Stomach smooth muscle (tissue), 2 donors: ENCODE measurements around the gene TNNT2.

Experiments
- H3K27ac ChIP-seq: one replicate; pipeline ENCODE4 v1.7.0; 2013; ENCODE audit warnings: mild to moderate bottlenecking, low read length, inconsistent platforms
- H3K27me3 ChIP-seq, 2 donors: one replicate each; pipeline ENCODE4 v1.7.0; 2013; ENCODE audit warnings: low read length in 2 of 2; ENCODE audit not compliant: insufficient read depth in 2 of 2, control insufficient read depth in 1 of 2
- H3K36me3 ChIP-seq, 2 donors: one replicate each; pipeline ENCODE4 v1.7.0; 2013; ENCODE audit warnings: low read length in 2 of 2; ENCODE audit not compliant: control insufficient read depth in 2 of 2, insufficient read depth in 2 of 2
- H3K4me1 ChIP-seq: one replicate; pipeline ENCODE4 v1.7.0; 2013; ENCODE audit warnings: low read length; ENCODE audit not compliant: control insufficient read depth, insufficient read depth
- H3K4me3 ChIP-seq, 2 donors: one replicate each; pipeline ENCODE4 v1.7.0; 2013; ENCODE audit warnings: low read length in 2 of 2
- H3K9ac ChIP-seq, 2 donors: one replicate each; pipeline ENCODE4 v1.7.0; 2013; ENCODE audit warnings: low read length in 2 of 2, mild to moderate bottlenecking in 1 of 2
- H3K9me3 ChIP-seq, 2 donors: one replicate each; pipeline ENCODE4 v1.7.0; 2013; ENCODE audit warnings: low read length in 2 of 2; ENCODE audit not compliant: control insufficient read depth in 2 of 2
- donor health status: healthy.
- donor health status: Pancreatic carcinoma.

The TNNT2 gene

GRCh38 chr1:201334325-201335173 lies 42.9 kb downstream of the TNNT2 start:
- Histone ChIP-seq H3K27ac (no peak overlapping the region), H3K9me3 (no peaks in the 10 kb centered on the region), H3K9ac (no peak overlapping the region), H3K27me3 (no peaks in the 10 kb centered on the region), H3K36me3 (no peaks in the 10 kb centered on the region), H3K4me1 (peaks cover 3% of the 10 kb centered on the region), H3K4me3 (no peak overlapping the region)

- Histone ChIP-seq H3K27ac (no peak overlapping the region), H3K4me1 (peaks cover 3% of the 10 kb centered on the region), H3K4me3 (no peak overlapping the region), H3K9me3 (no peaks in the 10 kb centered on the region), H3K36me3 (no peaks in the 10 kb centered on the region), H3K27me3 (no peaks in the 10 kb centered on the region), H3K9ac (no peak overlapping the region)
Observed at GRCh38 chr1:201332616-201333335, 44.7 kb downstream of the TNNT2 start.

- H3K4me3 ChIP-seq = no peak overlapping the region
- no peaks in the 10 kb centered on the region for H3K27me3 ChIP-seq
- H3K9ac ChIP-seq = no peak overlapping the region
- peaks cover 3% of the 10 kb centered on the region for H3K4me1 ChIP-seq
- H3K36me3 ChIP-seq = no peaks in the 10 kb centered on the region
- no peak overlapping the region for H3K27ac ChIP-seq
- no peaks in the 10 kb centered on the region for H3K9me3 ChIP-seq
Observed at GRCh38 chr1:201332021-201332420, 45.5 kb downstream of the TNNT2 start.

GRCh38 chr1:201331166-201331565 lies 46.3 kb downstream of the TNNT2 start:
- H3K36me3 ChIP-seq = no peaks in the 10 kb centered on the region
- H3K9ac ChIP-seq = no peak overlapping the region
- peaks cover 3% of the 10 kb centered on the region for H3K4me1 ChIP-seq
- no peak overlapping the region for H3K4me3 ChIP-seq
- no peak overlapping the region for H3K27ac ChIP-seq
- H3K9me3 ChIP-seq = no peaks in the 10 kb centered on the region
- H3K27me3 ChIP-seq = no peaks in the 10 kb centered on the region

GRCh38 chr1:201330541-201330940 lies 46.9 kb downstream of the TNNT2 start:
- H3K36me3 ChIP-seq = no peaks in the 10 kb centered on the region
- H3K4me1 ChIP-seq = peaks cover 3% of the 10 kb centered on the region
- H3K27me3 ChIP-seq = no peaks in the 10 kb centered on the region
- H3K4me3 ChIP-seq = no peak overlapping the region
- no peaks in the 10 kb centered on the region for H3K9me3 ChIP-seq
- H3K27ac ChIP-seq = no peak overlapping the region
- H3K9ac ChIP-seq = no peak overlapping the region

GRCh38 chr1:201329801-201330200 lies 47.7 kb downstream of the TNNT2 start:
- Histone ChIP-seq H3K4me1 (peaks cover 3% of the 10 kb centered on the region), H3K27ac (no peak overlapping the region), H3K36me3 (no peaks in the 10 kb centered on the region), H3K27me3 (no peaks in the 10 kb centered on the region), H3K9me3 (no peaks in the 10 kb centered on the region), H3K4me3 (no peak overlapping the region), H3K9ac (no peak overlapping the region)

- H3K4me1 ChIP-seq = peaks cover 3% of the 10 kb centered on the region
- no peak overlapping the region for H3K4me3 ChIP-seq
- H3K27ac ChIP-seq = no peak overlapping the region
- no peaks in the 10 kb centered on the region for H3K27me3 ChIP-seq
- no peak overlapping the region for H3K9ac ChIP-seq
- no peaks in the 10 kb centered on the region for H3K36me3 ChIP-seq
- no peaks in the 10 kb centered on the region for H3K9me3 ChIP-seq
Observed at GRCh38 chr1:201329286-201329685, 48.2 kb downstream of the TNNT2 start.

- H3K9me3 ChIP-seq = no peaks in the 10 kb centered on the region
- no peaks in the 10 kb centered on the region for H3K27me3 ChIP-seq
- H3K9ac ChIP-seq = no peak overlapping the region
- H3K27ac ChIP-seq = no peak overlapping the region
- no peaks in the 10 kb centered on the region for H3K36me3 ChIP-seq
- peaks cover 3% of the 10 kb centered on the region for H3K4me1 ChIP-seq
- H3K4me3 ChIP-seq = no peak overlapping the region
Observed at GRCh38 chr1:201328576-201328975, 48.9 kb downstream of the TNNT2 start.

GRCh38 chr1:201327687-201328240 lies 49.7 kb downstream of the TNNT2 start:
- Histone ChIP-seq H3K27ac (no peak overlapping the region), H3K4me3 (no peak overlapping the region), H3K4me1 (peaks cover 3% of the 10 kb centered on the region), H3K36me3 (no peaks in the 10 kb centered on the region), H3K27me3 (no peaks in the 10 kb centered on the region), H3K9me3 (no peaks in the 10 kb centered on the region), H3K9ac (no peak overlapping the region)

- no peaks in the 10 kb centered on the region for H3K36me3 ChIP-seq
- peaks cover 3% of the 10 kb centered on the region for H3K4me1 ChIP-seq
- H3K9ac ChIP-seq = no peak overlapping the region
- H3K4me3 ChIP-seq = no peak overlapping the region
- no peak overlapping the region for H3K27ac ChIP-seq
- H3K9me3 ChIP-seq = no peaks in the 10 kb centered on the region
- no peaks in the 10 kb centered on the region for H3K27me3 ChIP-seq
Observed at GRCh38 chr1:201326710-201327109, 50.8 kb downstream of the TNNT2 start.

- Histone ChIP-seq H3K9me3 (no peaks in the 10 kb centered on the region), H3K4me3 (no peak overlapping the region), H3K9ac (no peak overlapping the region), H3K36me3 (no peaks in the 10 kb centered on the region), H3K27me3 (no peaks in the 10 kb centered on the region), H3K4me1 (peaks cover 3% of the 10 kb centered on the region), H3K27ac (no peak overlapping the region)
Observed at GRCh38 chr1:201325678-201326060, 51.8 kb downstream of the TNNT2 start.
